ENCODE results near the gene SLC7A8.

SLC7A8 gene

GRCh38 chr14:23128969-23129758 lies 54.3 kb downstream of the SLC7A8 start:
- no peak for DNase-seq (ENCODE audit: low read depth)
- TF ChIP-seq, protein P1, sequence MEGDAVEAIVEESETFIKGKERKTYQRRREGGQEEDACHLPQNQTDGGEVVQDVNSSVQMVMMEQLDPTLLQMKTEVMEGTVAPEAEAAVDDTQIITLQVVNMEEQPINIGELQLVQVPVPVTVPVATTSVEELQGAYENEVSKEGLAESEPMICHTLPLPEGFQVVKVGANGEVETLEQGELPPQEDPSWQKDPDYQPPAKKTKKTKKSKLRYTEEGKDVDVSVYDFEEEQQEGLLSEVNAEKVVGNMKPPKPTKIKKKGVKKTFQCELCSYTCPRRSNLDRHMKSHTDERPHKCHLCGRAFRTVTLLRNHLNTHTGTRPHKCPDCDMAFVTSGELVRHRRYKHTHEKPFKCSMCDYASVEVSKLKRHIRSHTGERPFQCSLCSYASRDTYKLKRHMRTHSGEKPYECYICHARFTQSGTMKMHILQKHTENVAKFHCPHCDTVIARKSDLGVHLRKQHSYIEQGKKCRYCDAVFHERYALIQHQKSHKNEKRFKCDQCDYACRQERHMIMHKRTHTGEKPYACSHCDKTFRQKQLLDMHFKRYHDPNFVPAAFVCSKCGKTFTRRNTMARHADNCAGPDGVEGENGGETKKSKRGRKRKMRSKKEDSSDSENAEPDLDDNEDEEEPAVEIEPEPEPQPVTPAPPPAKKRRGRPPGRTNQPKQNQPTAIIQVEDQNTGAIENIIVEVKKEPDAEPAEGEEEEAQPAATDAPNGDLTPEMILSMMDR (IDR thresholded peaks at IDR 0.05; ENCODE audit: control insufficient read depth, extremely low read depth, insufficient read depth) = no peak
- H3K4me3 ChIP-seq (ENCODE audit: low read depth, low read length) = no peak overlapping the region

DNA sequence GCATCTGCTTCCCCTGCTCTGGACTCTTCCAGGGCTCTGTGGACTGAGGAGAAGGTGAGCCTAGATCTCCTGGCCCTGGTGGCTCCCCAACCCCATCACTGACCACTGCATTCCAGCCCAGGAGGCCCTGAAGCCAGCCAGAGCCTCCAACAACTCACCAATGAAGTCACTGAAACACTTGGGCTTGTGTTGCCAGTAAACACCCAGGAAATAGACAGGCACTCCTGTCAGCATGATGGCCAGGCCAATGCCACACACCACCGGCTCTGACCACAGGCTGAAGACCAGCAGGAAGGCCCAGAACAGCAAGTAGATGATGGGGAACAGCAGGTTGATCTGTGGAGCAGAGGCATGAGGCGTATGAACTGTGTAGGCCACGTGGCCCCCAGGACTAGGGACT lies 55.6 kb downstream of the SLC7A8 start:
- H3K4me3 ChIP-seq (ENCODE audit: low read depth, low read length) = no peak overlapping the region
- TF ChIP-seq, protein P1 (IDR thresholded peaks at IDR 0.05; ENCODE audit: control insufficient read depth, extremely low read depth, insufficient read depth) = no peak
- no peak for DNase-seq (ENCODE audit: low read depth)

GRCh38 chr14:23126548-23127278 lies 56.7 kb downstream of the SLC7A8 start:
- TF ChIP-seq, protein P1 (IDR thresholded peaks at IDR 0.05; ENCODE audit: control insufficient read depth, extremely low read depth, insufficient read depth) = no peak
- H3K4me3 ChIP-seq (ENCODE audit: low read depth, low read length) = no peak overlapping the region
- no peak for DNase-seq (ENCODE audit: low read depth)

GRCh38 chr14:23125933-23126524 lies 57.4 kb downstream of the SLC7A8 start:
- DNase-seq (ENCODE audit: low read depth) = no peak
- H3K4me3 ChIP-seq (ENCODE audit: low read depth, low read length) = no peak overlapping the region
- TF ChIP-seq, protein P1 (IDR thresholded peaks at IDR 0.05; ENCODE audit: control insufficient read depth, extremely low read depth, insufficient read depth) = no peak

- H3K4me3 ChIP-seq (ENCODE audit: low read depth, low read length) = no peak overlapping the region
- TF ChIP-seq, protein P1 (IDR thresholded peaks at IDR 0.05; ENCODE audit: control insufficient read depth, extremely low read depth, insufficient read depth) = no peak
- DNase-seq (ENCODE audit: low read depth) = no peak
These were observed 58.4 kb downstream of the SLC7A8 start for GRCh38 chr14:23125011-23125410.

GRCh38 chr14:23124337-23124954 lies 59.0 kb downstream of the SLC7A8 start:
- DNase-seq (ENCODE audit: low read depth) = no peak

More at GRCh38 chr14:23124337-23124954, 59.0 kb downstream of the SLC7A8 start:
- H3K4me3 ChIP-seq (ENCODE audit: low read depth, low read length) = no peak overlapping the region
- TF ChIP-seq, protein P1 (IDR thresholded peaks at IDR 0.05; ENCODE audit: control insufficient read depth, extremely low read depth, insufficient read depth) = no peak

All from LNCaP clone FGC (cell line).